Effector memory CD8-positive, alpha-beta T cell (primary cell): ENCODE measurements around the gene ABRACL.
"Not testable (repeated sequence)": the region's sequence is repeated elsewhere in the genome, so short reads cannot be mapped to it uniquely, and the experiment has no call there.

Experiments used
- ATAC-seq: fragments of 150-1000 bp; cut with Tn5 transposase; replicated peaks from 2 replicates; pipeline ENCODE4 v1.10.0; 2021; ENCODE audit warnings: mild to moderate bottlenecking, moderate library complexity
- DNase-seq, 3 experiments: peaks; one replicate each; pipeline ENCODE4 v3.0.0; 2021
- H3K27ac Mint-ChIP-seq, 2 donors: one replicate each; pipeline ENCODE4 v1.8.0; 2022; ENCODE audit warnings: mild to moderate bottlenecking in 2 of 2, mixed read lengths in 2 of 2, moderate library complexity in 2 of 2
- H3K27me3 Mint-ChIP-seq, 2 donors: one replicate each; pipeline ENCODE4 v1.8.0; 2022; ENCODE audit warnings: mixed read lengths in 2 of 2
- H3K36me3 Mint-ChIP-seq: one replicate; pipeline ENCODE4 v1.8.0; 2022; ENCODE audit warnings: mild to moderate bottlenecking, moderate library complexity, mixed read lengths; ENCODE audit not compliant: insufficient read depth
- H3K4me1 Mint-ChIP-seq, 2 donors: one replicate each; pipeline ENCODE4 v1.8.0; 2022; ENCODE audit warnings: low read depth in 2 of 2, mixed read lengths in 2 of 2
- H3K4me3 Mint-ChIP-seq, 2 donors: one replicate each; pipeline ENCODE4 v1.8.0; 2022; ENCODE audit warnings: mild to moderate bottlenecking in 2 of 2, mixed read lengths in 2 of 2, moderate library complexity in 2 of 2
- H3K9me3 Mint-ChIP-seq, 2 donors: one replicate each; pipeline ENCODE4 v1.8.0; 2022; ENCODE audit warnings: mixed read lengths in 2 of 2

Gene ABRACL

GRCh38 chr6:138993410-138993809 is 35.1 kb upstream of the ABRACL start:
- not testable (repeated sequence) for H3K36me3 Mint-ChIP-seq, ATAC-seq, H3K4me1 Mint-ChIP-seq, H3K27ac Mint-ChIP-seq, DNase-seq, H3K4me3 Mint-ChIP-seq, H3K9me3 Mint-ChIP-seq
- peaks cover 0 to 38% of the 10 kb centered on the region in 2 donors for H3K27me3 Mint-ChIP-seq

- ATAC-seq (no peak), DNase-seq (no peak)
- Mint-ChIP-seq H3K4me3 (no peak overlapping the region), H3K9me3 (no peaks in the 10 kb centered on the region), H3K27ac (no peak overlapping the region), H3K27me3 (peaks cover 0 to 38% of the 10 kb centered on the region in 2 donors), H3K4me1 (no peaks in the 10 kb centered on the region), H3K36me3 (no peaks in the 10 kb centered on the region)
Observed at GRCh38 chr6:138996524-138996923, 32.0 kb upstream of the ABRACL start.

- no peak overlapping the region for H3K4me3 Mint-ChIP-seq
- H3K4me1 Mint-ChIP-seq, result no peaks in the 10 kb centered on the region
- H3K36me3 Mint-ChIP-seq, result no peaks in the 10 kb centered on the region
- H3K27me3 Mint-ChIP-seq, result peaks cover 0 to 36% of the 10 kb centered on the region in 2 donors
- H3K9me3 Mint-ChIP-seq, result no peaks in the 10 kb centered on the region
- ATAC-seq, result no peak
- no peak overlapping the region for H3K27ac Mint-ChIP-seq
- DNase-seq, result no peak
Observed at GRCh38 chr6:138997136-138997535, 31.4 kb upstream of the ABRACL start.

- ATAC-seq, result no peak
- Mint-ChIP-seq H3K27me3 (peaks cover 0 to 6% of the 10 kb centered on the region in 2 donors), H3K36me3 (no peaks in the 10 kb centered on the region), H3K4me3 (no peak overlapping the region), H3K4me1 (no peaks in the 10 kb centered on the region), H3K27ac (no peak overlapping the region), H3K9me3 (no peaks in the 10 kb centered on the region)
- no peak for DNase-seq
Observed at GRCh38 chr6:138999949-139000725, 28.4 kb upstream of the ABRACL start.

- Mint-ChIP-seq H3K36me3 (no peaks in the 10 kb centered on the region), H3K4me1 (no peaks in the 10 kb centered on the region), H3K4me3 (no peak overlapping the region), H3K27ac (no peak overlapping the region), H3K27me3 (no peaks in the 10 kb centered on the region), H3K9me3 (no peaks in the 10 kb centered on the region)
- ATAC-seq (no peak), DNase-seq (no peak)
Observed at GRCh38 chr6:139003751-139004150, 24.8 kb upstream of the ABRACL start.

GRCh38 chr6:139006477-139006876 is 22.1 kb upstream of the ABRACL start:
- no peak for DNase-seq
- no peaks in the 10 kb centered on the region for H3K36me3 Mint-ChIP-seq
- H3K4me1 Mint-ChIP-seq, result no peaks in the 10 kb centered on the region
- H3K4me3 Mint-ChIP-seq, result no peak overlapping the region
- no peak for ATAC-seq
- H3K9me3 Mint-ChIP-seq, result no peaks in the 10 kb centered on the region
- H3K27me3 Mint-ChIP-seq, result no peaks in the 10 kb centered on the region
- H3K27ac Mint-ChIP-seq, result no peak overlapping the region

- no peaks in the 10 kb centered on the region for H3K36me3 Mint-ChIP-seq
- no peak overlapping the region for H3K27ac Mint-ChIP-seq
- no peaks in the 10 kb centered on the region for H3K27me3 Mint-ChIP-seq
- H3K4me3 Mint-ChIP-seq, result no peak overlapping the region
- ATAC-seq, result no peak
- DNase-seq, result no peak
- H3K9me3 Mint-ChIP-seq, result no peaks in the 10 kb centered on the region
- H3K4me1 Mint-ChIP-seq, result no peaks in the 10 kb centered on the region
Observed at GRCh38 chr6:139007428-139007827, 21.1 kb upstream of the ABRACL start.

GRCh38 chr6:139008117-139008516 is 20.4 kb upstream of the ABRACL start:
- ATAC-seq (no peak), DNase-seq (no peak)
- H3K27ac Mint-ChIP-seq, result no peak overlapping the region
- H3K4me3 Mint-ChIP-seq, result no peak overlapping the region
- no peaks in the 10 kb centered on the region for H3K4me1 Mint-ChIP-seq
- H3K36me3 Mint-ChIP-seq, result no peaks in the 10 kb centered on the region
- H3K27me3 Mint-ChIP-seq, result peaks cover 2 to 4% of the 10 kb centered on the region in 2 donors
- no peaks in the 10 kb centered on the region for H3K9me3 Mint-ChIP-seq

GRCh38 chr6:139010674-139011073 is 17.9 kb upstream of the ABRACL start:
- no peaks in the 10 kb centered on the region for H3K9me3 Mint-ChIP-seq
- no peaks in the 10 kb centered on the region for H3K4me1 Mint-ChIP-seq
- H3K27ac Mint-ChIP-seq, result no peak overlapping the region
- no peak for ATAC-seq
- DNase-seq, result no peak
- no peak overlapping the region for H3K4me3 Mint-ChIP-seq
- no peaks in the 10 kb centered on the region for H3K36me3 Mint-ChIP-seq
- H3K27me3 Mint-ChIP-seq, result peaks cover 15 to 20% of the 10 kb centered on the region in 2 donors

- H3K4me1 Mint-ChIP-seq, result no peaks in the 10 kb centered on the region
- DNase-seq, result no peak
- H3K36me3 Mint-ChIP-seq, result no peaks in the 10 kb centered on the region
- no peaks in the 10 kb centered on the region for H3K9me3 Mint-ChIP-seq
- no peak overlapping the region for H3K4me3 Mint-ChIP-seq
- H3K27me3 Mint-ChIP-seq, result peaks cover 15 to 20% of the 10 kb centered on the region in 2 donors
- no peak for ATAC-seq
- H3K27ac Mint-ChIP-seq, result no peak overlapping the region
Observed at GRCh38 chr6:139011980-139012379, 16.6 kb upstream of the ABRACL start.

GRCh38 chr6:139013185-139013800 is 15.3 kb upstream of the ABRACL start:
- Mint-ChIP-seq H3K4me1 (no peaks in the 10 kb centered on the region), H3K27me3 (peaks cover 15 to 20% of the 10 kb centered on the region in 2 donors), H3K27ac (peak overlapping the region in 1 of 2 donors; percentile 49), H3K4me3 (no peak overlapping the region), H3K9me3 (no peaks in the 10 kb centered on the region), H3K36me3 (no peaks in the 10 kb centered on the region)
- ATAC-seq (no peak), DNase-seq (no peak)

- H3K9me3 Mint-ChIP-seq, result no peaks in the 10 kb centered on the region
- H3K27ac Mint-ChIP-seq, result no peak overlapping the region
- peaks cover 15 to 20% of the 10 kb centered on the region in 2 donors for H3K27me3 Mint-ChIP-seq
- no peak for DNase-seq
- no peaks in the 10 kb centered on the region for H3K4me1 Mint-ChIP-seq
- ATAC-seq, result no peak
- H3K36me3 Mint-ChIP-seq, result no peaks in the 10 kb centered on the region
- H3K4me3 Mint-ChIP-seq, result no peak overlapping the region
Observed at GRCh38 chr6:139014945-139015344, 13.6 kb upstream of the ABRACL start.

GRCh38 chr6:139016337-139017213 is 12.0 kb upstream of the ABRACL start:
- Mint-ChIP-seq H3K27ac (no peak overlapping the region), H3K4me1 (no peaks in the 10 kb centered on the region), H3K36me3 (no peaks in the 10 kb centered on the region), H3K27me3 (peaks cover 15 to 20% of the 10 kb centered on the region in 2 donors), H3K9me3 (no peaks in the 10 kb centered on the region), H3K4me3 (no peak overlapping the region)
- ATAC-seq, result no peak
- no peak for DNase-seq
